ENCODE results near the gene LPCAT3.

LPCAT3 gene

GRCh38 chr12:6975297-6976032 lies 42.8 kb downstream of the LPCAT3 start:
- in situ Hi-C loops (cut with HindIII; ENCODE audit: low sequenced_read_pairs): no loop called here
- no peak for TF ChIP-seq CTCF (IDR thresholded peaks at IDR 0.05; ENCODE audit: low read depth, low read length)
- DNase-seq (ENCODE audit: low read depth, low spot score): no peak
- no peak overlapping the region for H3K4me3 ChIP-seq (ENCODE audit: low read depth, low read length)

- TF ChIP-seq CTCF (IDR thresholded peaks at IDR 0.05; ENCODE audit: low read depth, low read length): no peak
- in situ Hi-C loops (cut with HindIII; ENCODE audit: low sequenced_read_pairs): no loop called here
These were observed 44.1 kb downstream of the LPCAT3 start for GRCh38 chr12:6974180-6974579.

DNA sequence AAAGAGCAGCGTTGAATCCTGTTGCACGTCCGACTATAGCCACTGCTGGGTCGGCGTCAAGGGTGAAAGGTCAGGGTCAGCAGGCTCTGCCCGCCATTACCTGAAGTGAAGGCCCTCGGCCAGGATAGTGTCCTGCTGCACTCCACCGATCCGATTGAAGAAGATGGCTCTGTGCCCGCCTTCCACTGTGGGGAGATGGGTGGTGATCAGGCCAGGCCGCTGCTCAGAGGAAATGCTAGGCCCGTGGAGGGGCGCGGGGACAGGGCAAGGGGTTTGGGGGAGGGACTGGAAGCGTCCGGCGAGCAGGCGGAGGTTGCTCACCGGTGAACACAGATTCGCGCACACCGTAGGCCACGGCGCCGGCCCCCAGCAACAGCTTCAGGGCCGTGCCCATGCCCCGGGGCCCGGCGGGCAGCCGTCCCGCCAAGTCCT lies 48.2 kb downstream of the LPCAT3 start:
- in situ Hi-C loops (cut with HindIII; ENCODE audit: low sequenced_read_pairs): no loop called here
- TF ChIP-seq CTCF (IDR thresholded peaks at IDR 0.05; ENCODE audit: low read depth, low read length): no peak
- peak overlapping the region; percentile 85 for H3K4me3 ChIP-seq (ENCODE audit: low read depth, low read length)
- no peak for DNase-seq (ENCODE audit: low read depth, low spot score)

More at GRCh38 chr12:6974180-6974579, 44.1 kb downstream of the LPCAT3 start:
- DNase-seq (ENCODE audit: low read depth, low spot score): no peak
- no peak overlapping the region for H3K4me3 ChIP-seq (ENCODE audit: low read depth, low read length)

- in situ Hi-C loops (cut with HindIII; ENCODE audit: low sequenced_read_pairs): no loop called here
- DNase-seq (ENCODE audit: low read depth, low spot score): no peak
- no peak for TF ChIP-seq CTCF (IDR thresholded peaks at IDR 0.05; ENCODE audit: low read depth, low read length)
- no peak overlapping the region for H3K4me3 ChIP-seq (ENCODE audit: low read depth, low read length)
These were observed 49.9 kb downstream of the LPCAT3 start for GRCh38 chr12:6968426-6968825.

GRCh38 chr12:6967651-6968100 lies 50.6 kb downstream of the LPCAT3 start:
- no peak for TF ChIP-seq CTCF (IDR thresholded peaks at IDR 0.05; ENCODE audit: low read depth, low read length)
- in situ Hi-C loops (cut with HindIII; ENCODE audit: low sequenced_read_pairs): no loop called here

GRCh38 chr12:6966351-6966750 lies 51.9 kb downstream of the LPCAT3 start:
- no peak for DNase-seq (ENCODE audit: low read depth, low spot score)
- in situ Hi-C loops (cut with HindIII; ENCODE audit: low sequenced_read_pairs): no loop called here
- H3K4me3 ChIP-seq (ENCODE audit: low read depth, low read length): no peak overlapping the region
- TF ChIP-seq CTCF (IDR thresholded peaks at IDR 0.05; ENCODE audit: low read depth, low read length): no peak

More at GRCh38 chr12:6967651-6968100, 50.6 kb downstream of the LPCAT3 start:
- no peak overlapping the region for H3K4me3 ChIP-seq (ENCODE audit: low read depth, low read length)
- DNase-seq (ENCODE audit: low read depth, low spot score): no peak
